ENCODE measurements around the gene STN1. TPM values are rescaled to one million over a fixed set of nuclear protein-coding genes. Genes with fewer than 3 reads are reported as not detected.

STN1 gene
- total and polyA plus RNA-seq, 4 experiments from 2014 or later: 30.4 to 111 (median 71.2) TPM

GRCh38 chr10:103921248-103921647 is 3.3 kb upstream of the STN1 start:
- H3K36me3 Mint-ChIP-seq: peaks cover under 1 to 15% of the 10 kb centered on the region in 2 donors
- no peaks in the 10 kb centered on the region for H3K36me3 ChIP-seq (ENCODE audit: insufficient read depth, low read length)
- H3K27ac Mint-ChIP-seq: no peak overlapping the region
- no peak overlapping the region for H3K4me3 ChIP-seq (ENCODE audit: low read length in 2 of 2)
- H3K27ac ChIP-seq (ENCODE audit: low read depth, low read length): no peak overlapping the region
- DNase-seq: no peak
- intact Hi-C loops (cut with micrococcal nuclease): no loop called here
- POLR2A ChIA-PET (ENCODE audit: partially characterized antibody): interaction anchor here (0.6 to 2.1 kb wide), 3 partner anchors 10 to 333 kb away, joined by 3 to 6 read pairs (median 4); partner anchors contain the start of genes GSTO1 and SFR1
- no peaks in the 10 kb centered on the region for H3K9me3 Mint-ChIP-seq
- H3K4me1 Mint-ChIP-seq: peaks cover 6 to 24% (median 9%) of the 10 kb centered on the region in 4 donors
- H3K4me1 ChIP-seq (ENCODE audit: insufficient read depth, low read length): peaks cover 25% of the 10 kb centered on the region
- CTCF ChIA-PET (ENCODE audit: partially characterized antibody): interaction anchor here (0.8 to 2.0 kb wide), 8 partner anchors 13 to 208 kb away, joined by 3 to 12 read pairs (median 6); no protein-coding TSS in a partner anchor
- no peaks in the 10 kb centered on the region for H3K9me3 ChIP-seq (ENCODE audit: control insufficient read depth in 1 of 2, low read length in 2 of 2)
- no peaks in the 10 kb centered on the region for H3K27me3 ChIP-seq (ENCODE audit: insufficient read depth, low read length)
- no peaks in the 10 kb centered on the region for H3K27me3 Mint-ChIP-seq
- H3K4me3 Mint-ChIP-seq: no peak overlapping the region

- CTCF ChIA-PET (ENCODE audit: partially characterized antibody): interaction anchor here (1.3 to 4.0 kb wide), 4 partner anchors 10 to 32 kb away, joined by 4 to 10 read pairs (median 5); no protein-coding TSS in a partner anchor
- peak overlapping the region in 2 of 7 donors; percentile 38 to 54 for H3K27ac Mint-ChIP-seq
- no peaks in the 10 kb centered on the region for H3K27me3 Mint-ChIP-seq
- peaks cover 0 to 9% (median 1%) of the 10 kb centered on the region in 8 donors for H3K9me3 Mint-ChIP-seq
- Histone ChIP-seq H3K36me3 (ENCODE audit: insufficient read depth, low read length) (no peaks in the 10 kb centered on the region), H3K27ac (ENCODE audit: low read depth, low read length) (no peak overlapping the region), H3K27me3 (ENCODE audit: insufficient read depth, low read length) (no peaks in the 10 kb centered on the region), H3K4me3 (ENCODE audit: low read length in 2 of 2) (no peak overlapping the region), H3K4me1 (ENCODE audit: insufficient read depth, low read length) (peaks cover 40% of the 10 kb centered on the region), H3K9me3 (ENCODE audit: control insufficient read depth in 1 of 2, low read length in 2 of 2) (peaks cover 0 to 4% of the 10 kb centered on the region in 2 donors)
- H3K36me3 Mint-ChIP-seq: peaks cover 14 to 31% of the 10 kb centered on the region in 2 donors
- H3K4me3 Mint-ChIP-seq: no peak overlapping the region
- peaks cover 12 to 40% (median 22%) of the 10 kb centered on the region in 4 donors for H3K4me1 Mint-ChIP-seq
- DNase-seq: no peak
- POLR2A ChIA-PET (ENCODE audit: partially characterized antibody): interaction anchor here (1.1 to 3.7 kb wide), 3 partner anchors 10 to 202 kb away, joined by 4 to 39 read pairs (median 4); partner anchors contain the start of gene SFR1
- intact Hi-C loops (cut with micrococcal nuclease): loop anchor here (2.0 to 10.0 kb wide), 4 partner anchors 47 to 1417 kb away; partner anchors contain the start of genes ACTR1A, SLK, SUFU and TRIM8
These were observed 1.7 kb upstream of the STN1 start for GRCh38 chr10:103919648-103920025.

GRCh38 chr10:103917302-103918052 is 507 bp downstream of the STN1 start:
- CTCF ChIA-PET (ENCODE audit: partially characterized antibody): interaction anchor here (1.3 to 4.0 kb wide), 3 partner anchors 9 to 30 kb away, joined by 5 to 10 read pairs (median 6); no protein-coding TSS in a partner anchor
- Histone ChIP-seq H3K27me3 (ENCODE audit: insufficient read depth, low read length) (no peaks in the 10 kb centered on the region), H3K4me3 (ENCODE audit: low read length in 2 of 2) (peak overlapping the region; percentile 69 to 95), H3K36me3 (ENCODE audit: insufficient read depth, low read length) (no peaks in the 10 kb centered on the region), H3K9me3 (ENCODE audit: control insufficient read depth in 1 of 2, low read length in 2 of 2) (peaks cover 0 to 4% of the 10 kb centered on the region in 2 donors), H3K27ac (ENCODE audit: low read depth, low read length) (peak overlapping the region; percentile 82), H3K4me1 (ENCODE audit: insufficient read depth, low read length) (peaks cover 61% of the 10 kb centered on the region)
- peaks cover 0 to 9% (median 1%) of the 10 kb centered on the region in 8 donors for H3K9me3 Mint-ChIP-seq
- H3K4me3 Mint-ChIP-seq: peak overlapping the region; percentile 92 to 99 (median 96)
- intact Hi-C loops (cut with micrococcal nuclease): loop anchor here (1.0 to 10.0 kb wide), 8 partner anchors 9 to 1415 kb away; partner anchors contain the start of genes ACTR1A, CFAP43, SLK and SUFU
- H3K4me1 Mint-ChIP-seq: peaks cover 26 to 57% (median 38%) of the 10 kb centered on the region in 4 donors
- DNase-seq: no peak
- peak overlapping the region; percentile 91 to 98 (median 95) for H3K27ac Mint-ChIP-seq
- H3K27me3 Mint-ChIP-seq: no peaks in the 10 kb centered on the region
- POLR2A ChIA-PET (ENCODE audit: partially characterized antibody): interaction anchor here (0.7 to 7.1 kb wide), 8 partner anchors 8 to 204 kb away, joined by 4 to 55 read pairs (median 10); partner anchors contain the start of genes SFR1 and SLK
- H3K36me3 Mint-ChIP-seq: peaks cover 26 to 43% of the 10 kb centered on the region in 2 donors

- peak in 1 of 5 donors; percentile 60 for DNase-seq
- Mint-ChIP-seq H3K36me3 (peaks cover 26 to 43% of the 10 kb centered on the region in 2 donors), H3K4me3 (peak overlapping the region; percentile 92 to 99 (median 96)), H3K4me1 (peaks cover 30 to 63% (median 42%) of the 10 kb centered on the region in 4 donors), H3K27ac (peak overlapping the region; percentile 91 to 98 (median 95)), H3K27me3 (no peaks in the 10 kb centered on the region), H3K9me3 (peaks cover 0 to 9% (median 1%) of the 10 kb centered on the region in 8 donors)
- Histone ChIP-seq H3K27ac (ENCODE audit: low read depth, low read length) (peak overlapping the region; percentile 82), H3K9me3 (ENCODE audit: control insufficient read depth in 1 of 2, low read length in 2 of 2) (peaks cover 0 to 4% of the 10 kb centered on the region in 2 donors), H3K36me3 (ENCODE audit: insufficient read depth, low read length) (no peaks in the 10 kb centered on the region), H3K4me1 (ENCODE audit: insufficient read depth, low read length) (peaks cover 64% of the 10 kb centered on the region), H3K4me3 (ENCODE audit: low read length in 2 of 2) (peak overlapping the region; percentile 69 to 95), H3K27me3 (ENCODE audit: insufficient read depth, low read length) (no peaks in the 10 kb centered on the region)
- intact Hi-C loops (cut with micrococcal nuclease): loop anchor here (2.0 to 10.0 kb wide), 4 partner anchors 316 to 1415 kb away; partner anchors contain the start of genes ACTR1A, CFAP43, SUFU and TRIM8
- POLR2A ChIA-PET (ENCODE audit: partially characterized antibody): interaction anchor here (0.7 to 7.1 kb wide), 9 partner anchors 8 to 204 kb away, joined by 3 to 55 read pairs (median 10); partner anchors contain the start of genes SFR1 and SLK
- CTCF ChIA-PET (ENCODE audit: partially characterized antibody): interaction anchor here (0.8 to 4.0 kb wide), 6 partner anchors 9 to 358 kb away, joined by 3 to 10 read pairs (median 4); no protein-coding TSS in a partner anchor
These were observed 1.1 kb downstream of the STN1 start for GRCh38 chr10:103916876-103917275.

GRCh38 chr10:103916254-103916653 is 1.7 kb downstream of the STN1 start:
- H3K36me3 Mint-ChIP-seq: peaks cover 26 to 43% of the 10 kb centered on the region in 2 donors
- peak overlapping the region; percentile 91 to 98 (median 94) for H3K27ac Mint-ChIP-seq
- Histone ChIP-seq H3K9me3 (ENCODE audit: control insufficient read depth in 1 of 2, low read length in 2 of 2) (peaks cover 0 to 4% of the 10 kb centered on the region in 2 donors), H3K4me1 (ENCODE audit: insufficient read depth, low read length) (peaks cover 64% of the 10 kb centered on the region), H3K36me3 (ENCODE audit: insufficient read depth, low read length) (no peaks in the 10 kb centered on the region), H3K27me3 (ENCODE audit: insufficient read depth, low read length) (no peaks in the 10 kb centered on the region), H3K27ac (ENCODE audit: low read depth, low read length) (peak overlapping the region; percentile 82), H3K4me3 (ENCODE audit: low read length in 2 of 2) (peak overlapping the region; percentile 69 to 95)
- no peaks in the 10 kb centered on the region for H3K27me3 Mint-ChIP-seq
- POLR2A ChIA-PET (ENCODE audit: partially characterized antibody): interaction anchor here (0.7 to 7.1 kb wide), 9 partner anchors 7 to 205 kb away, joined by 3 to 55 read pairs (median 10); partner anchors contain the start of genes SFR1 and SLK
- no peak for DNase-seq
- peaks cover 0 to 9% (median 1%) of the 10 kb centered on the region in 8 donors for H3K9me3 Mint-ChIP-seq
- H3K4me1 Mint-ChIP-seq: peaks cover 36 to 70% (median 48%) of the 10 kb centered on the region in 4 donors
- H3K4me3 Mint-ChIP-seq: peak overlapping the region; percentile 92 to 99 (median 96)
- CTCF ChIA-PET (ENCODE audit: partially characterized antibody): interaction anchor here (0.8 to 4.0 kb wide), 5 partner anchors 15 to 358 kb away, joined by 3 to 10 read pairs (median 4); no protein-coding TSS in a partner anchor
- intact Hi-C loops (cut with micrococcal nuclease): loop anchor here (2.0 to 10.0 kb wide), 4 partner anchors 317 to 1414 kb away; partner anchors contain the start of genes ACTR1A, CFAP43, SUFU and TRIM8

- H3K4me1 Mint-ChIP-seq: peaks cover 39 to 74% (median 52%) of the 10 kb centered on the region in 4 donors
- Histone ChIP-seq H3K4me3 (ENCODE audit: low read length in 2 of 2) (peak overlapping the region; percentile 69 to 95), H3K36me3 (ENCODE audit: insufficient read depth, low read length) (no peaks in the 10 kb centered on the region), H3K27ac (ENCODE audit: low read depth, low read length) (peak overlapping the region; percentile 82), H3K4me1 (ENCODE audit: insufficient read depth, low read length) (peaks cover 68% of the 10 kb centered on the region), H3K9me3 (ENCODE audit: control insufficient read depth in 1 of 2, low read length in 2 of 2) (peaks cover 0 to 4% of the 10 kb centered on the region in 2 donors), H3K27me3 (ENCODE audit: insufficient read depth, low read length) (no peaks in the 10 kb centered on the region)
- H3K9me3 Mint-ChIP-seq: peaks cover 0 to 9% (median 1%) of the 10 kb centered on the region in 8 donors
- H3K27ac Mint-ChIP-seq: peak overlapping the region; percentile 91 to 98 (median 94)
- POLR2A ChIA-PET (ENCODE audit: partially characterized antibody): interaction anchor here (1.2 to 7.1 kb wide), 8 partner anchors 7 to 205 kb away, joined by 5 to 55 read pairs (median 10); partner anchors contain the start of genes SFR1 and SLK
- no peaks in the 10 kb centered on the region for H3K27me3 Mint-ChIP-seq
- CTCF ChIA-PET (ENCODE audit: partially characterized antibody): interaction anchor here (1.2 to 4.0 kb wide), 4 partner anchors 14 to 359 kb away, joined by 3 to 10 read pairs (median 5); no protein-coding TSS in a partner anchor
- H3K4me3 Mint-ChIP-seq: peak overlapping the region; percentile 92 to 99 (median 96)
- intact Hi-C loops (cut with micrococcal nuclease): loop anchor here (2.0 to 10.0 kb wide), 4 partner anchors 317 to 1413 kb away; partner anchors contain the start of genes ACTR1A, CFAP43, SUFU and TRIM8
- H3K36me3 Mint-ChIP-seq: peaks cover 26 to 46% of the 10 kb centered on the region in 2 donors
- peak in 3 of 5 donors; percentile 32 to 71 (median 37) for DNase-seq
These were observed 2.2 kb downstream of the STN1 start for GRCh38 chr10:103915796-103916195.

All from CD4-positive, alpha-beta memory T cell (primary cell).